Measurements from ENCODE around the gene CTBP2. TPM values are rescaled to one million over a fixed set of nuclear protein-coding genes. Genes with fewer than 3 reads are reported as not detected.
A peak's percentile ranks its signal among the peaks of the same experiment; 100 is the strongest.
"Not testable (repeated sequence)": the region's sequence is repeated elsewhere in the genome, so short reads cannot be mapped to it uniquely, and the experiment has no call there.

CTBP2 gene
- total RNA-seq, 1 experiment from 2014 or later = 58.2 TPM

DNA sequence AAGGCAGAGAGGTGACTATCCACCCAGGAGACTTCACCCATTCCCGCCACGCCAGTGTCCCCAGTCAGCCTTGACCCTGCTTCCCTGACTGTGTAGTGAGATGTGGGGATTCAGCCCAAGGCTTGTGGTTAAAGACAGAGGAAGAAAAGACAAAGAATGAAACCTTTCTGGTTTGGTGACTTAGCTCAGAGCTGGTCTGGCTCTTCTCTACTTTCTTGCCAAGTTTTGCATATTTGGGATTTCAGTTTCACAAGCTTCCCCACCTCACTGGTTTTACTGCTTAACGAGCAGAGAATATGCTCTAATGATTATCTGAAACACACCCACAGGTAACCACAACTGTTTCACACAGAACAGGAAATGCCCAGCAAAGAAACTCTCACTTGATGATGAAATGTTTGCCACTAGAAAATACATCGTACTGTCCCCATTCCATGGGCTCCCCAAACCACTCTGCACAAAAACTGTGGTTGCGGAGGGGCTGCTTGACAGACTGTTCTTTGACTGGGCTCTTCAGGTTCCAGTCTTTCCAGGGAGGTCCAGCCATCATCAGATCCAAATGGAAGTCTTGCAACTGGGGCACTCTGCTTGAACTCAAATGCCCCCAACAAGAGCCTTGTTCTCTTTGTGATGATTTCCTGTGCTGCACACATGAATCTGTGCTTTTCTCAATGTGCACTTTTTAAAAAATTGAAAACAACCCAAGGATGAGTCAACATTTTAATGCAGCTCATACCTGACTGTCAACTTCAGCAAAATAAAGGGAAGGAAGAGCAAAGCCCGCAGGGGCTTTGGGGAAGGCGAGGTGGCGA, 95.5 kb downstream of the CTBP2 start:
- peak; percentile 82 for DNase-seq (ENCODE audit: low spot score)

DNA sequence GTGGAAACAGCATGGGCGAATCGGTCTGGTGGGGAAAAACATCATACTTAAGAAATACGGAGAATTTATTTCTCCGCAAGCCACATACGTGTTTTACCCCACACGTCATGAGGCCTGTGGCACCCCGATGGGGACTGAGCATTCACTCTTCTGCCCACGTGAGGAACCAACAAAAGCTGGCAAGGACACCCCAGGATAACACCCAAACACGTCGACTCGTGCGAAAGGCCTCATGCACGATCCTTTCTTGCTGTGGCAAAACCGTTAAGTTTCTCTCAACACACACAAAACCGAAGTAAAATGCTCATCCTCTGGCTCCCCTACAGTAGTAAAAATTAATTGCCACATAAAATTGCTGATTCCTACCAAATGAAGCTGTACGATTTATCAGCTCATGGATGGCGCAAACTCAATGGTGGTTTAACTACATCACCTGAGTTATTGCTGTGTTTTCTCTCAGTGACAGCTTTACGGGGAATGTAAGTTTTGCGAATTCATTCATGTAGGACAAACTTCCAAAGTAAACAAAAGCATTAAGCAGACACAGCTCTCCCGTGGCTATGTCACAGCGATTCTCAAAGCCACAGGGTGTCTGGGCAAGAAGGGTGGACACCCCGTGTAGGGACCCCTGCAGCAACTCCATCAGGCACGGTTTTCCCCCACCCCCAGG, 97.0 kb downstream of the CTBP2 start:
- no peak for DNase-seq (ENCODE audit: low spot score)

GRCh38 chr10:125062914-125063230, 97.5 kb downstream of the CTBP2 start:
- no peak for DNase-seq (ENCODE audit: low spot score)

DNA sequence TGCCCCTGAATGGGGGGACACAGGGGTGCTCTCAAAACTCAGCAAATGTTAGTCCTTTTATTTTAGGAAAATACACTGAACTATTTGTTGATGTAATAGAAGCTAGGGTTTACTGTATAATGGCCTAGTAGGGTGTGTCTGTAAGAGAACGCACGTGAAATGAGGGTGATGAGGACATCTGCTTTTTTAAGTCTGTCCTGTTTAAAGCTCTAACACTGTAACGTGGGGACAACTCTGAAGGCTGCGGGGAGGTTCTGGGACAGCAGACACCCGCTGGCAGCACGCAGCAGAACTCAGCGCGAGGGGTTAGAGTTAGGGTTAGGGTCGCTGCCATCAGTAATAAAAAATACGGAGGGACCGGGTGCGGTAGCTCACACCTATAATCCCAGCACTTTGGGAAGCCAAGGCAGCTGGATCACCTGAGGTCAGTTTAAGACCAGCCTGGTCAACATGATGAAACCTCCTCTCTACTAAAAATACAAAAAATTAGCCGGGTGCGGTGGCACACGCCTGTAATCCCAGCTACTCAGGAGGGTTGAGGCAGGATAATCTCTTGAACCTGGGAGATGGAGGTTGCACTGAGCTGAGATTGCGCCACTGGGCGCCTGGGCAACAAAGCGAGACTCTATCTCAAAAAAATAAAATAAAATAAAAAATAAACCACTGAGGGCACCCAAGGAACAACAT, 98.0 kb downstream of the CTBP2 start:
- no peak for DNase-seq (ENCODE audit: low spot score)

DNA sequence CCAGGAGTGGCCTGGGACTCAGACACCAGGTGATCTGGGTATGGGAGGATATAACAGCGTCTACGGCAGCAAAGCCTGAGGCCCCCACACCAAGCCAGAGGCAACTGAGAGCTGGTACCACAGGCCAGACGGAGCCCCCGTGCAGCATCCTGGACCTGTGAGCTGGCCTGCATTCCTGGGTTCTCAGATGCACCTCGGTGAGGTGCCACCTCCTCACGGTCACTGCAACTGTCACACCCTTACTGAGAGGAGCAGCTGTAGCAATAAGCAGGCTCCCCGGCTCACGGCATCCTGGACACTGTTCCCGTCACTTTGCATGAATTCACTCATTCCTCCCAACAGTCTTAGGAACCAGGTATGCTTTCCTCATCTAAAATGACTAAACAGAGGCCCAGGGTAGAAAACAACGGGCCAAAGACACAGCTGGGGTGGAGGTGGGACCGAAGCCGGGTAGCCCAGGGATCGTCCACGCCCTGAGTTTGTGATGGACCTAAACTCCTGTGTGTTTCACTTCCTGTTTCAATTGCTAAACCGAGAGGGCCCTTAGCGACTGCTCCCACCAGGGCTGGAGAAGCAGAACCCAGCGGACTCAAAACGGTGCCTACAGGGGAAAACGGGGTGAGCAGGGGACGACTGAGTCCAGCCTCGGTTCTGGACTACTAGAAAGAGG, 98.7 kb downstream of the CTBP2 start:
- no peak for DNase-seq (ENCODE audit: low spot score)

DNA sequence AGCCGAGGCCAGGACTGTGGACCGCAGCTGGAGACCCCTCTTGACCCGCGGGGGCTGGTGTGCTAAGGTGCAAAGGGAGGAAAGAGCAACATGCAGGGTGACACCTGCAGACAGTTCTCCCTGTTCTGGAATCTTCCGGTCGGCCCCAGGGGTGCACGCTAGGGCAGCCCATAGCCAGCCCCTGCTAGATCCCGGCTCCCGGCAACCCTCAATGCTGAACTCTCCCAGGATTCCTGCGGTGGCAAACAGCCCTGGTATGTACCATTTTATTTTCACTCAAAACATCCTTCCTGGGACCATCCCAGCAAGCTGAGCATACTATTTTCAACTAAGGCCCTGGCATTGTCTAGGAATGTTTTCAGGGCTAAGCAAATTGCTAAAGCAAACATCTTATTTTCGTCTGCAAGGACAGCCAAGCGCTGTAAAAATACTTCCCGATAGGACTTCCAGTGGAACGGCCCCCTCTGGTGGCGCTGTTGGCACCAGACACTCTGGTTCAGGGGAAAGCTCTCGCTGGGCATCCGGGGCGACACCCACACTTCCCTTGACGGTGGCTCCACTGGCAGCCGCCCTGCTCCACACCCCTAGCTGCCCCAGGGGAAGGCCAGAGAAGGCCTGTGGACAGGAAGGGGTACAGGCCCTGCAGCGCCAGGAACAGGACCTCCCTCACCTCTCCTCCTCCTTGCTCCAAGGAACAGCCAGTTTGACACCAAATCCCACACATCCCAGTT, 99.4 kb downstream of the CTBP2 start:
- DNase-seq (ENCODE audit: low spot score) = peak; percentile 41

DNA sequence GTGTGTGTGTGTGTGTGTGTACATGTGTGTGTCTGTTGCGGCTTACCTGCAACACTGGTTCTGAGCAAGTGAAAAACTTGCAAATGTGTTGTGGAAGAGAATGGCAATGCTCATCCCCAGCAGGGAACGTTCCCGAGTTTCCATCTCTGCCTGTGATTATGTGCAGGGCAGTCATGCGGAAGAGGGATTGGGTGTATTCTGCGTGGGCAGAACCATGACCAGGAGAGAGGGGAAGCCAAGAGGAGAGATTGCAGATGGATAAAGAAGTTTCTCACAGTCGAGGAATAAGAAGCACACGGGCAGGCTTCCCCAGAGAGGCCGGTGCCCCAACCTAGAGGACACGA, 99.9 kb downstream of the CTBP2 start:
- DNase-seq (ENCODE audit: low spot score) = no peak

DNA sequence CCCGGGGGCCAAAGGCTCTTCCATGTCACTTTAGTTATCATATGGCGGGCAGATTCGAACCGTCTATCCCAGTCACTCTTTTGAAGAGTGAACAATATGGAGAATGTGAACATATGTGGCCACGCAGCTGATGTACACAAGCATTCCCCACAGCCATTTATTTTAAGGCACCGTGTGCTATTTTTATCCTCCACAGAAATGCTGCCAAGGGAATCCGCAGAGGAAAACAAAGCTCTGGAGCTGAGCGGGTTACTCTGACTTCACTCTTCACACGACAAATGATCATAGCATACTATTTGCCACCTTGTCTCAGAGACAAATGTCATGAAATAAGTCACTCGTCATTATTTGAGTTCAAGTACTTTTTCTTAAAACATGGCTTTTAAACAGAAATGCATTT, 100.3 kb downstream of the CTBP2 start:
- DNase-seq (ENCODE audit: low spot score) = no peak

DNA sequence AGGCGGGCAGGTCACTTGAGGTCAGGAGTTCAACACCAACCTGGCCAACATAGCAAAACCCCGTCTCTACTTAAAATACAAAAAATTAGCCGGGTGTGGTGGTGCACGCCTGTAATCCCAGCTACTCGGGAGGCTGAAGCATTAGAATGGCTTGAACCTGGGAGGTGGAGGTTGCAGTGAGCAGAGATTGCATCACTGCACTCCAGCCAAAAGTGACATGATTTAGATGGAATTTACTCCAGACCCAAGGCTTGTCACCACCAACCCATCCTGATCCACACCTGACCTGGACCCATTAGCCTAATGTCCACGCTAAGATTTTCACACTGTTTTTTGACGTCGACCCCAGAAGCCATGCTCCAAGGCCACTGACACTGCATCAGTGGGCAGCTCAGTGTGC, 101.0 kb downstream of the CTBP2 start:
- not testable (repeated sequence) for DNase-seq (ENCODE audit: low spot score)

DNA sequence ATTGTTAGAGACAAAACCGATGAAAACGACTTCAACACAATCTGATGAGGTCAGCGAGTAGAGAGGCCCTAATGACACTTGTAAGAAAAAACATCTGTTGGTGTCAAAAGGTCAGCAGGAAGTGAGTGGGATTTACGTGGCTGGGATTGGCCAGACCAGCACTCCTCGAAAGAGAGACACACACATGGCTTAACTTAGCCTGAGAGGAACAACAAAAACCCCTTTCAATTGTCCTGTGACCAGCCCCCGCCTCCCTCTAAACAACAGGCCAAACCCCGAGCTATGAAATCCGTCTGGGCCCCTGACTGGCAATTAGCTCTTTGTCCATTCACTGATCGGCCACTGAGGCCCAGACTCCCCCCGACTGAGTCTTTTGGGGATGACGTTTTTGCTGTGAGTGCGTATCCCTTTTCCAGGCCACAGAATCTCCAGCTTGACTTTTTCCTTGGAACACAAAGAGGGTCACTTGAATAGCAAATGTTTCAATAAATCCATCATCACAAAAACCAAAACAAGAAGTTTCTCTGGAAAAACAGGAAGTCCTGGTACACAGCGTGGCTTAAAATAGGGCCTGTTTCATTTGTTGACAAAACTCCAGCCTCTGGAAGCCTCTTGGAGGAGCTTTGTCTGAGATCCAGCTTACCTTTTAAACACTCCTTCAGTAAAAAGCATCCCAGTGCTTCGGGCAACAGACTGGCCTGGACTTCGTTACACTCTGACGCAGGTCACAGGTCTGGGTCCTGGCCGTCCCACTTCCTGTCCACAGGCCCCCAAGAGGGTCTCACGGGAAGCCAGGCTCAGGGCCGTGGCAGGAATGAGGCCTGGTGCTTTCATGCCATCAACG, 103.0 kb downstream of the CTBP2 start:
- peak; percentile 60 for DNase-seq (ENCODE audit: low spot score)

- DNase-seq (ENCODE audit: low spot score) = no peak
These were observed 103.9 kb downstream of the CTBP2 start for GRCh38 chr10:125056161-125057132.

DNA sequence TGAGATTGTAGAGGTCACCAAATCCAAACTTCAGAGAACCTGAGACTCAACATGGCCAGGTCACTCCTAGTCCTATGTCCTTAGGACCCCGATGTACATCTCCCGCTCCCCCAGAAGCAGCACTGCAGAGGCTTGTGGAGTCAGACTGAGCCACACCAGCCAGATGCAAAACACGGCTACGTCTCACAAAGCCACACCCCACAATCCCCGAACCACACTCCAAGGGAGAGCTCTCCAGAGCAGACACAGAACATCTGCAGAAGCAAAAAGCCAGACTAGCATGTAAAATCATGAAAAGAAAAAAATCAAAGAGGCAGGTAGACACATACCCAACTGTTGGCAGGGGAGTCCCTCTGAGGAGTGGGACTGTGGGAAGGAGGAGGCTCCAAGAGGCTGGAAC, 104.9 kb downstream of the CTBP2 start:
- DNase-seq (ENCODE audit: low spot score) = no peak

DNA sequence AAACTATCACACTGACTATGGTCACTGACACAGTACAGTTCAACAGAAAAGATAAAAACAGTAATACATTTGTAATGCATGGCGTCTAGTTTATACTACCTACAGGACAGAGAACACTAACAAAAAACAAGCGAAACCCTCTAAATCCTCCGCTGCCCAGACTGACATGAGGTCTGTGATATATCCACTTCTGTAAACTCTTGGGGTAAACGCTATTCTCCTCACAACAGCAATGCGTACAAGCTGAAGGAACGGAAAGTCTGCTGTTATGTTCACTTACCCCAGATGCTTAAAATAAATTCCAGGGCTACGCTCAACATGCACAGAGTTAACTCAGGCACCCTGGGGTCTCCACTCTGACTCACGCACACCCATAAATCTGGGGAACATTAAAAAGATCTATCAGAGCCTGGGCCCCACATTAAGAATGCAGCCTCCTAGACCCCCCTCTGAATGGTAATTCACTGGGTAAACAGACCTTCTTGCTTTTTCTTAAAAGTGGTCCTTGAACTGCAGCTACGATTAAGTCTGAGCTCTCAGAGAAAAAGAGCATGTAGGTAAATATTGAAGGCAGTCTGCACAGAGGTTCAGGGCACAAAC, 105.6 kb downstream of the CTBP2 start:
- no peak for DNase-seq (ENCODE audit: low spot score)

DNA sequence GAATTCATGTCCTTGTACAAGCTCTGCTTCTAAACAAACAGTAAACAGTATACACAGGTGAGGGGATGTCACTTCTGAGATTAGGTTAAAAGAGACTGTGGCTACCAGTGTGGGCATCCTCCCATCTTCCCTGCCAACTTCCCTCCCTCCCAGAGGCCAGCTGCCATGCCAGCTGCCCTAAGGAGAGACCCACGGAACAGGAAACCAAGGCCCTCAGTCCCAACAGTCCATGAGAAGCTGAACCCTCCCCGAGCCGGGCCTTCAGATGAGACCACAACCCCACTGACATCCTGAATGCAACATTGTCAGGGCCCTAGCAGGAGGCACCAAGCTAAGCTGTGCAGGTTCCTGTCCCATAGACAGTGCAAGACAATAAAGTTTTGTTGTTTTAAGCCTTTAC, 106.1 kb downstream of the CTBP2 start:
- DNase-seq (ENCODE audit: low spot score) = no peak

- DNase-seq (ENCODE audit: low spot score) = no peak
These were observed 108.2 kb downstream of the CTBP2 start for GRCh38 chr10:125052146-125052545.

- DNase-seq (ENCODE audit: low spot score) = no peak
These were observed 110.0 kb downstream of the CTBP2 start for GRCh38 chr10:125050383-125050782.

DNA sequence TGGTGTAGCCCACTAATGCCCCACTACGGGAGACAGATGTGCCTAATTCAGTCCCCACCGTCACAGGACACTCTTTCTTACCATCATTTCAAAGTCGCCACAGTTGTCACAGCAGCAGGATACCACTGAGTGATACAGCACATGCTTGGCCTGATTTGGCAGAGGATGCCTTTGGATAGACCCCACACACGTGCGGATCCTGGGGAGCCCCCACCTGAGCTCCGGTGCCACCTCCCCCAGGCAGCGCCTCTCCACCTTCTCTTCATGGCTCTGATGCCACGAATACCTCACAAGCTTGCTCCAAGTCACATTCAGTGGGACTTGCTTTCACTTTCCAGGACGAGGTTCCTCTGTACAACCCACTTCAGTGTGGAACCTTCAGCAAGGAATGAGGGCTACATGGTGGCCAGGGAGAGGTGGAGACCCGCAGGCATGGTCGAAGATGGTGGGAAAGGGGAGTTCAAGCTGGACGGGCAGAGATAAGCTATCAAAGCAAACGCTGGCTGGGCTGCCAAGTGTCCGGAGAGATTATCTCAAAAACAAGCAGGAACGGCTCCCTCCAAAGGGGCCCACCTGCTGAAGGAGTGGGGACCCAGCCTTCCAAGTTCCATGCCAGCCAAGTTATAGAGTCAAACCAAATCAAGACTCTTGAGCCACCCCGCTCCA, 111.0 kb downstream of the CTBP2 start:
- no peak for DNase-seq (ENCODE audit: low spot score)

DNA sequence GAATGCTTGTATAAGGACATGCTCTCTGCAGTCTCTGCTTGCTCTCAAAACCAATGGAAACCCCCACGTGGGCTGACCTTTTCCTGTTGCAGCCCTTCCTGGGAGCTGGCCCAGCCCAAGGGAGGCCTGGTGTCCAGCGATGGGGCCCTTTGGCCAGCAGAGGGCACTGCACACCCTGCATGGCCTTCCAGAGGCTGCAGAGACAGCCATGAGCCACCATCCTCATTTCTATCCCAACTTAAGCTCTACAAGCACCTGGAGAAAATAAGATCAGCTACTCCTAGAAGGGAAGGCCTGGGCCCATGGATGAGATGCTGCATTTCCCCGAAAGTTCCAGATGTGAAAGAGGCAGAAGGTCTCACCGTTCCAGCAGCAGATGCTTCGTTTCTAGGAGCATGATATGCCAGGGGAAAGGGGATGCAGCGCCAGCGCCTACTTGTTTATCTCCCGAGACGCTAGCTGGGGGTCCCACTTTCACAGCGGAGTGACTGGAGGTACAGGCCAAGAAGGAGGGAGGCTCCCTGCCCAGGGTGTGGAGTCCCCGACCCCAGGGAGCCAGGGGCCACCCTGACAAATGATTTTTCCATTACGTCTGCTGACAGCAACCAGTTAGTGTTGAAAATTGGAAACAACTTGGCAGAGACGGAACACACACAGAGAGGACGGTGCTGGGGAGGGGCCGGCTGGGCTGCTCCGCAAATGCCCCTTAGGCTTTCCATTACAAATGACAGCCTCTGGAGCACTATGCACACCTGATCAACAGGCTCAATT, 112.1 kb downstream of the CTBP2 start:
- peak; percentile 82 for DNase-seq (ENCODE audit: low spot score)

All from H4 (cell line).